ENCODE results near the gene DNER. TPM values are rescaled to one million over a fixed set of nuclear protein-coding genes. Genes with fewer than 3 reads are reported as not detected.

The DNER gene
- total and polyA plus RNA-seq, 2 donors (not counting 3 experiments of a cell fraction or from before 2014, with no cell fraction given): 0.01 TPM; not detected in 1

DNA sequence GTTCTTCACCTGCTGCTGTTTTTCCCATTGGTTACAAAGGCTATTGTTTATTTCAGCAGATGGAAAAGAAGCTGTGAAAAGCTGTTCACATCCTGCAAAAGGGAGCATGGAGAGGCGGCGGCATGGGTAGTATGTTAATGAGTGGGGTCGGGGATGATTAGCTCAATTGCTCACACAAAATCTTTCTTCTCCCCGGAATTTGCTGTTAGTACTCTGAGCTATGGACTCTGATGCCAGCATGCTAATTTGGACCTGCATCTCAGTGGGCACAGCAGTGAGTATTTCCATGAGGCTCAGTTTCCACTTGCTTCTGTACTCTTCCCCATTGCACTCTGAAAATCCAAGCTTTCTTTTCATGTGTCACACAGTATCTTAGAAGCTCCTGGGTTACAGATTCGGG, 61.6 kb downstream of the DNER start:
- Histone ChIP-seq H3K27ac (ENCODE audit: insufficient read depth, low read depth, low read length) (no peak overlapping the region), H3K79me2 (ENCODE audit: control insufficient read depth, insufficient read depth, low read length) (no peaks in the 10 kb centered on the region), H3K4me3 (replicated peaks in 1 of 3; ENCODE audit: insufficient read depth in 1 of 3, low read depth in 1 of 3, low read length in 3 of 3) (no peak overlapping the region), H3K4me2 (ENCODE audit: insufficient read depth, low read length) (no peak overlapping the region), H4K20me1 (replicated peaks; ENCODE audit: control insufficient read depth, extremely low read depth, insufficient read depth, low read length) (no peaks in the 10 kb centered on the region), H3K27me3 (ENCODE audit: control insufficient read depth in 2 of 2, insufficient read depth in 2 of 2, low read length in 2 of 2) (no peaks in the 10 kb centered on the region), H3K9me3 (replicated peaks; ENCODE audit: control insufficient read depth, insufficient read depth, low read length) (no peaks in the 10 kb centered on the region), H3K9me1 (replicated peaks; ENCODE audit: control insufficient read depth, extremely low read depth, insufficient read depth, low read length) (no peaks in the 10 kb centered on the region), H3K36me3 (ENCODE audit: control insufficient read depth in 2 of 2, extremely low read depth in 1 of 2, insufficient read depth in 2 of 2, low read length in 2 of 2) (no peaks in the 10 kb centered on the region), H2AFZ (ENCODE audit: low read depth, low read length) (no peak overlapping the region), H3K9ac (replicated peaks; ENCODE audit: extremely low read depth, insufficient read depth, low read length) (no peak overlapping the region), H3K4me1 (ENCODE audit: control insufficient read depth, extremely low read depth, insufficient read depth, low read length) (no peaks in the 10 kb centered on the region)
- intact Hi-C loops (cut with micrococcal nuclease) (no loop called here), dilution Hi-C loops (cut with MboI; ENCODE audit: extremely low pct_ligation_motif_present, low sequenced_read_pairs) (no loop called here)
- no peak for FAIRE-seq
- POLR2A ChIA-PET: no interaction called here
- no peak for DNase-seq (ENCODE audit: low read depth, low spot score)
- CTCF ChIA-PET: interaction anchor here (0.7 kb wide), 1 partner anchor 12 kb away, joined by 3 read pairs; no protein-coding TSS in a partner anchor
- TF ChIP-seq, protein P1, sequence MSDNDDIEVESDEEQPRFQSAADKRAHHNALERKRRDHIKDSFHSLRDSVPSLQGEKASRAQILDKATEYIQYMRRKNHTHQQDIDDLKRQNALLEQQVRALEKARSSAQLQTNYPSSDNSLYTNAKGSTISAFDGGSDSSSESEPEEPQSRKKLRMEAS (IDR thresholded peaks at IDR 0.05; ENCODE audit: insufficient read depth, insufficient read length): no peak
- no peak for TF ChIP-seq POLR2AphosphoS5 (IDR thresholded peaks at IDR 0.05; ENCODE audit: insufficient read depth, low read depth, low read length)
- TF ChIP-seq MYC (IDR thresholded peaks at IDR 0.05; ENCODE audit: low read depth, low read length): no peak
- TF ChIP-seq GATA2 (IDR thresholded peaks at IDR 0.05; ENCODE audit: insufficient read depth, insufficient read length, low read depth, low read length): no peak
- no peak for TF ChIP-seq JUN (IDR thresholded peaks at IDR 0.05; ENCODE audit: borderline replicate concordance, insufficient read depth, insufficient read length, low read depth)
- TF ChIP-seq EZH2 (IDR thresholded peaks at IDR 0.05; ENCODE audit: borderline replicate concordance, low read depth, low read length, severe bottlenecking): no peak
- no peak for TF ChIP-seq POLR2A (IDR thresholded peaks at IDR 0.05; ENCODE audit: low read depth, low read length)
- TF ChIP-seq FOS (IDR thresholded peaks at IDR 0.05; ENCODE audit: borderline replicate concordance, insufficient read depth, low read length): no peak
- TF ChIP-seq, protein P2, sequence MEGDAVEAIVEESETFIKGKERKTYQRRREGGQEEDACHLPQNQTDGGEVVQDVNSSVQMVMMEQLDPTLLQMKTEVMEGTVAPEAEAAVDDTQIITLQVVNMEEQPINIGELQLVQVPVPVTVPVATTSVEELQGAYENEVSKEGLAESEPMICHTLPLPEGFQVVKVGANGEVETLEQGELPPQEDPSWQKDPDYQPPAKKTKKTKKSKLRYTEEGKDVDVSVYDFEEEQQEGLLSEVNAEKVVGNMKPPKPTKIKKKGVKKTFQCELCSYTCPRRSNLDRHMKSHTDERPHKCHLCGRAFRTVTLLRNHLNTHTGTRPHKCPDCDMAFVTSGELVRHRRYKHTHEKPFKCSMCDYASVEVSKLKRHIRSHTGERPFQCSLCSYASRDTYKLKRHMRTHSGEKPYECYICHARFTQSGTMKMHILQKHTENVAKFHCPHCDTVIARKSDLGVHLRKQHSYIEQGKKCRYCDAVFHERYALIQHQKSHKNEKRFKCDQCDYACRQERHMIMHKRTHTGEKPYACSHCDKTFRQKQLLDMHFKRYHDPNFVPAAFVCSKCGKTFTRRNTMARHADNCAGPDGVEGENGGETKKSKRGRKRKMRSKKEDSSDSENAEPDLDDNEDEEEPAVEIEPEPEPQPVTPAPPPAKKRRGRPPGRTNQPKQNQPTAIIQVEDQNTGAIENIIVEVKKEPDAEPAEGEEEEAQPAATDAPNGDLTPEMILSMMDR (IDR thresholded peaks at IDR 0.05; ENCODE audit: extremely low read depth in 1 of 2, insufficient read depth in 1 of 2, low read depth in 1 of 2, low read length in 2 of 2): no peak
- BruUV-seq (replicated peaks): no TSS peak
